ENCODE data around the gene ZNF24.

The ZNF24 gene

GRCh38 chr18:35306588-35307250 lies 37.5 kb downstream of the ZNF24 start:
- in situ Hi-C loops (cut with MboI; ENCODE audit: low sequenced_read_pairs): no loop called here

- in situ Hi-C loops (cut with MboI; ENCODE audit: low sequenced_read_pairs): no loop called here
These were observed 40.6 kb downstream of the ZNF24 start for GRCh38 chr18:35303610-35304009.

GRCh38 chr18:35296060-35296459 lies 48.2 kb downstream of the ZNF24 start:
- in situ Hi-C loops (cut with MboI; ENCODE audit: low sequenced_read_pairs): no loop called here

GRCh38 chr18:35291166-35291565 lies 53.1 kb downstream of the ZNF24 start:
- in situ Hi-C loops (cut with MboI; ENCODE audit: low sequenced_read_pairs): no loop called here

GRCh38 chr18:35290094-35290735 lies 54.0 kb downstream of the ZNF24 start, which contains the start of gene ZSCAN30:
Gene ZSCAN30, minus strand, starts transcription at chr18:35290229. Its CDS starts 25,877 bp downstream, at chr18:35264352.
- in situ Hi-C loops (cut with MboI; ENCODE audit: low sequenced_read_pairs): no loop called here

- in situ Hi-C loops (cut with MboI; ENCODE audit: low sequenced_read_pairs): no loop called here
These were observed 54.5 kb downstream of the ZNF24 start for GRCh38 chr18:35289727-35290093.

GRCh38 chr18:35289293-35289692 lies 54.9 kb downstream of the ZNF24 start:
- in situ Hi-C loops (cut with MboI; ENCODE audit: low sequenced_read_pairs): no loop called here

- in situ Hi-C loops (cut with MboI; ENCODE audit: low sequenced_read_pairs): no loop called here
These were observed 59.4 kb downstream of the ZNF24 start for GRCh38 chr18:35284841-35285240.

- in situ Hi-C loops (cut with MboI; ENCODE audit: low sequenced_read_pairs): no loop called here
These were observed 60.1 kb downstream of the ZNF24 start for GRCh38 chr18:35283923-35284794.

- in situ Hi-C loops (cut with MboI; ENCODE audit: low sequenced_read_pairs): no loop called here
These were observed 61.9 kb downstream of the ZNF24 start for GRCh38 chr18:35282353-35282752.

Measured in HL-60/S4 treated with retinoic acid at 250 ng/mL for 4 days and 3 days (cell line).